Activated gamma-delta T cell treated with Interleukin-2 at 50 U/mL for 16 hours (primary cell): ENCODE data around the gene ANKRD13A.
"Not testable (repeated sequence)": the region's sequence is repeated elsewhere in the genome, so short reads cannot be mapped to it uniquely, and the experiment has no call there.

Experiments used
- DNase-seq: peaks from one replicate; pipeline ENCODE4 v3.0.0-alpha.2; 2020

ANKRD13A gene

GRCh38 chr12:110088216-110088615 lies 89.0 kb downstream of the ANKRD13A start:
- not testable (repeated sequence) for DNase-seq

- no peak for DNase-seq
Measured at GRCh38 chr12:110088936-110089335, 89.7 kb downstream of the ANKRD13A start.
